ENCODE results near the gene CLTA. TPM values are rescaled to one million over a fixed set of nuclear protein-coding genes. Genes with fewer than 3 reads are reported as not detected.

CLTA gene
- total RNA-seq, 1 donor from 2014 or later = 173 TPM

DNA sequence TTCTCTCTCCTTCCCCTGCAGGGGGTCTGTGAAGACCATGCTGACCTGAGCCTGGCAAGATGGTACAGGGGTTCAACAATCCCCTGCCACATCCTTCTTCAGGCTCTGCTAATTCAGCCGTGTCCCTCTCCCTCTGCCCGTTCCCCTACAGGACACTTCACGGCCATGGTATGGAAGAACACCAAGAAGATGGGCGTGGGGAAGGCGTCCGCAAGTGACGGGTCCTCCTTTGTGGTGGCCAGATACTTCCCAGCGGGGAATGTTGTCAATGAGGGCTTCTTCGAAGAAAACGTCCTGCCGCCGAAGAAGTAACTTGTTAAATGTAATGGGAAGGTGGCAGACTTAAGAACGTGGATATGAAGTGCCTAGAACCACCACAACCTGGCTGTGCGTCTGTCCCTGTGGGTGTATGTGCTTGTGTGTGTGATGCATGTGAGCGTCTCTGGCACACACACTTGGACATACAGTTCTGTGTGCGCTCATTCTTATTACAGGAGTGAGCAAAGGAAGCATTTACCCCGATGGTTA lies 28.4 kb upstream of the CLTA start:
- Mint-ChIP-seq H3K27ac (peak overlapping the region; percentile 98), H3K4me1 (peaks cover 46% of the 10 kb centered on the region), H3K36me3 (peaks cover 6% of the 10 kb centered on the region), H3K9me3 (no peaks in the 10 kb centered on the region), H3K4me3 (no peak overlapping the region), H3K27me3 (ENCODE audit: low read depth) (no peaks in the 10 kb centered on the region)
- TF ChIP-seq, protein P1, sequence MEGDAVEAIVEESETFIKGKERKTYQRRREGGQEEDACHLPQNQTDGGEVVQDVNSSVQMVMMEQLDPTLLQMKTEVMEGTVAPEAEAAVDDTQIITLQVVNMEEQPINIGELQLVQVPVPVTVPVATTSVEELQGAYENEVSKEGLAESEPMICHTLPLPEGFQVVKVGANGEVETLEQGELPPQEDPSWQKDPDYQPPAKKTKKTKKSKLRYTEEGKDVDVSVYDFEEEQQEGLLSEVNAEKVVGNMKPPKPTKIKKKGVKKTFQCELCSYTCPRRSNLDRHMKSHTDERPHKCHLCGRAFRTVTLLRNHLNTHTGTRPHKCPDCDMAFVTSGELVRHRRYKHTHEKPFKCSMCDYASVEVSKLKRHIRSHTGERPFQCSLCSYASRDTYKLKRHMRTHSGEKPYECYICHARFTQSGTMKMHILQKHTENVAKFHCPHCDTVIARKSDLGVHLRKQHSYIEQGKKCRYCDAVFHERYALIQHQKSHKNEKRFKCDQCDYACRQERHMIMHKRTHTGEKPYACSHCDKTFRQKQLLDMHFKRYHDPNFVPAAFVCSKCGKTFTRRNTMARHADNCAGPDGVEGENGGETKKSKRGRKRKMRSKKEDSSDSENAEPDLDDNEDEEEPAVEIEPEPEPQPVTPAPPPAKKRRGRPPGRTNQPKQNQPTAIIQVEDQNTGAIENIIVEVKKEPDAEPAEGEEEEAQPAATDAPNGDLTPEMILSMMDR (IDR thresholded peaks at IDR 0.05; ENCODE audit: unreplicated experiment) = no peak
- no peak for DNase-seq (ENCODE audit: low spot score in 2 of 2, unreplicated experiment in 2 of 2)

DNA sequence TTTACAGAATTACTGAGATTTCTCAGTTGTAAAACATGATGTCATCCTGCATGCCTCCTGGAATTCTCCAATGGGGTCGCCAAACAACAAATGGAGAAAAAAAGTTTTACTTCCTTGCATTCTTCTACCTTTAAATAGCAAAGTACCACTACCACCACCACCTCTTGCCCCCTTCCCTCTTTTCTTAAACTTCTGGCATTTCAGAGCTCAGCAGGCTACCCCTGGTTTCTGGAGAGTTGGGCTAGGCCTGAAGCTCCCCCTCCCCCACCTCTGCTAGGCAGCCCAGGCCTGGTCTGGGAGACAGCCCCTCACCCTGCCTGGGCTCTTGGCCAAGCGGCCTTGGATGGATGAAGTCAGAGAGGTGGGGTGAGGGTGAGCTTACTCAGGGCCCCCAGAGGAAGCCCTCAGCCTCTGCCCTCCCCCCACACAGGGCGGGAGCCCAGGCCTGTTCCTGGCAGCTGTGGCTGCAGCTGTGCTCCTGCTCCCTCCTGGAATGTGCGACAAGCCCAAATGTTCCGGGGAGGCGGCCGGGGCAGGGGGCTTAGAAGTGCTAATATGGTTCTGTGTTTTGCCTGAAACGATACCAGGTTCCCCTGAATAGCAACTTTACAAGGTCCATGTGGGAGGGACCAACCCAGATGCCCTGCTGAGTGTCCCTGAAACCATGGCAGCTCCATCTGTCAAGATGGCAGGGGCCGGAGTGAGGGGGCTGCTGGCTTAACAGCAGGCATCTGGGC lies 27.5 kb upstream of the CLTA start:
- peaks cover 3% of the 10 kb centered on the region for H3K36me3 Mint-ChIP-seq
- peak; percentile 68 to 84 for DNase-seq (ENCODE audit: low spot score in 2 of 2, unreplicated experiment in 2 of 2)

DNA sequence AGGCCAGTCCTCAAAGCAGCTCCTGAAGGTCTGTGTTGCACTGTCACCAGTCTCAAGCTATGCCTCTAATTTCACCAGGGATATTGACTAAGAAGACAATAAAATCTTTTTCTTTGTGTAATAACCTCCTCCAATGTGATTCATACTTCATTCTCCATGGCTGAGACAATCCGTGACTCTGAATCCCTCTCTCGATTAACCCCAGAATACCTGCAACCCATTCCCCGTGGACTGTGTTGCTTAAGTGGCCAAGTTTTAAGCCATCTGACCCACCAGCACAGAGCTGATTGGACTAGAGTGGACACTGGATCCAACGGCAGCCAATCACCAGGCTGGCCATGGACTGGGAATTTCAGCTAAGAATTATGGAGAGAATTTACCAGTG lies 26.9 kb upstream of the CLTA start:
- Mint-ChIP-seq H3K27me3 (ENCODE audit: low read depth) (no peaks in the 10 kb centered on the region), H3K4me3 (no peak overlapping the region), H3K27ac (peak overlapping the region; percentile 98), H3K36me3 (no peaks in the 10 kb centered on the region), H3K4me1 (peaks cover 46% of the 10 kb centered on the region), H3K9me3 (no peaks in the 10 kb centered on the region)
- DNase-seq (ENCODE audit: low spot score in 2 of 2, unreplicated experiment in 2 of 2) = no peak
- TF ChIP-seq, protein P1 (IDR thresholded peaks at IDR 0.05; ENCODE audit: unreplicated experiment) = no peak

More for the DNA sequence above, 27.5 kb upstream of the CLTA start:
- Mint-ChIP-seq H3K4me3 (no peak overlapping the region), H3K9me3 (no peaks in the 10 kb centered on the region), H3K27ac (peak overlapping the region; percentile 98), H3K27me3 (ENCODE audit: low read depth) (no peaks in the 10 kb centered on the region), H3K4me1 (peaks cover 46% of the 10 kb centered on the region)
- TF ChIP-seq, protein P1 (IDR thresholded peaks at IDR 0.05; ENCODE audit: unreplicated experiment) = no peak

DNA sequence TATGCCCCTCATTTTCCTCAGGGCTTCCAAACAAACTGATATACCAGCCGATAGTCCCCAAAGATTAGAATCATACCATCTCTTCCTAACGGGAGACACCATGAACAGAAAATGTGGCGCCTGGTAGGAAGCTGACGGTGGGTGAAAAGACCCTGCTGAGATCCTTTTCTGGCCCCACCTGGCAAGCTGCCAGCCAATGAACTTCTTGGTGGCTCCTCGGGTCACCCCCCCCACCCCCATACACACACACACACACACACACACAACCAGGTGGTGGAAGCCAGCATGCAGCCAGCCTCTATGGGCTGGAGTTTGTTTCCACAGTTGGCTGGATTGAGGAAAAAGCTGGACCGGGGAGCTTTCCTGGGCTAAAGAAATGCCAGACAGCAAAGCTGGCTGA lies 26.3 kb upstream of the CLTA start:
- Mint-ChIP-seq H3K27ac (peak overlapping the region; percentile 98), H3K36me3 (no peaks in the 10 kb centered on the region)
- no peak for DNase-seq (ENCODE audit: low spot score in 2 of 2, unreplicated experiment in 2 of 2)

DNA sequence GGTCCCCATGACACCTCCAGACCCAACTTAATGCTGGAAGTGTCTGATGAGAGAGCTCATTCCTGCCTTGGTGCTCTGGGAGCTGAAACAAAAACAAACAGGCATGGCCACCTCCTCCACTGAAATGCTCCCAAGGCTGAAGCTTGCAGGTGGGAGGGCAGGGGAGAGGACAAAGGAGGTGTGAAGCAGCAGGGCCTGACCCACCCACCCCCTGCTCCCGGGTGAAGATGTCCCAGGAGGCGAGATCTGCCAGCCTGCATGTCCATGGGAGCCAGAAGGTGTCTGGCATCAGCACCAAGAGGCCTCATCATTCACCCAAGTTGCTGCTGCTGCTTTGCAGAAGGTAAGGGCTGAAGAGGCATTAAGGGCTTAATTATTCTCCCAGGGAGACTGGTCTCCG lies 25.7 kb upstream of the CLTA start:
- TF ChIP-seq, protein P1 (IDR thresholded peaks at IDR 0.05; ENCODE audit: unreplicated experiment) = no peak
- H3K4me1 Mint-ChIP-seq = peaks cover 46% of the 10 kb centered on the region
- H3K9me3 Mint-ChIP-seq = no peaks in the 10 kb centered on the region
- peak overlapping the region; percentile 98 for H3K27ac Mint-ChIP-seq
- no peaks in the 10 kb centered on the region for H3K36me3 Mint-ChIP-seq
- DNase-seq (ENCODE audit: low spot score in 2 of 2, unreplicated experiment in 2 of 2) = no peak
- H3K4me3 Mint-ChIP-seq = peak overlapping the region; percentile 26
- no peaks in the 10 kb centered on the region for H3K27me3 Mint-ChIP-seq (ENCODE audit: low read depth)

More for the DNA sequence above, 26.3 kb upstream of the CLTA start:
- peaks cover 46% of the 10 kb centered on the region for H3K4me1 Mint-ChIP-seq
- TF ChIP-seq, protein P1 (IDR thresholded peaks at IDR 0.05; ENCODE audit: unreplicated experiment) = no peak
- H3K9me3 Mint-ChIP-seq = no peaks in the 10 kb centered on the region
- H3K27me3 Mint-ChIP-seq (ENCODE audit: low read depth) = no peaks in the 10 kb centered on the region
- no peak overlapping the region for H3K4me3 Mint-ChIP-seq
